Measurements from ENCODE around the gene PPP6C.
"Not testable (repeated sequence)": the region's sequence is repeated elsewhere in the genome, so short reads cannot be mapped to it uniquely, and the experiment has no call there.

Gene PPP6C

DNA sequence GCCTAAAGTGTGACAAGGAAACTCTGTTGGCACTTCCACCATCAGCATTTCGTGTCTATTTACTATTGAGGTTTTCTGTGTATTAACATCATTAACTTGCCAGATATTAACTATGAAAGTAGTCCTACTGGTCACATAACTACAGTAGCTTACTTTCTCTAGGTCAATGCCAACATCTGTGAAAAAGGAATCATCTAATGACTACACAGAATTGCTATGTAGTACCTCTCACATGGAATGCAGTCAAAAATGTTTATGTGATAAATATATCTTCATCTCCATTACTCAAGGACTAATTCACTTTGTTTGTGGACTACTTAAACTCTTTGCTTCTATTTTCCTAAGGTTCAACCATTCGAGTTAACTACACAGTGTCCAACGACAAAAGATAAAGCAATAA lies 48.4 kb downstream of the PPP6C start:
- FAIRE-seq: no peak

DNA sequence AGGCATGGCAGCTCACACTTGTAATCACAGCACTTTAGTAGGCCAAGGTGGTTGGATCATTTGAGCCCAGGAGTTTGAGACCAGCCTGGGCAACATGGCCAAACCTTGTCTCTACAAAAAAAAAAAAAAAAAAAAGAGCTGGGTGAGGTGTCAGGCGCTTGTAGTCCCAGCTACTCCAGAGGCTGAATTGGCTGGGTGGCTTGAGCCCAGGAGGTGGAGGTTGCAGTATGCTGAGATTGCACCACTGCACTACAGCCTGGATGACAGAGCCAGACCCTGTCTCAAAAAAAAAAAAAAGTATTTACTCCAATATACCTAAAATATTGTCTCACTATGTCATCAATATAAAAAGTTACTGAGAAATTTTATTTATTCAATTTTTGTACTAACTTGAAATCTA lies 49.0 kb downstream of the PPP6C start:
- no peak for FAIRE-seq

DNA sequence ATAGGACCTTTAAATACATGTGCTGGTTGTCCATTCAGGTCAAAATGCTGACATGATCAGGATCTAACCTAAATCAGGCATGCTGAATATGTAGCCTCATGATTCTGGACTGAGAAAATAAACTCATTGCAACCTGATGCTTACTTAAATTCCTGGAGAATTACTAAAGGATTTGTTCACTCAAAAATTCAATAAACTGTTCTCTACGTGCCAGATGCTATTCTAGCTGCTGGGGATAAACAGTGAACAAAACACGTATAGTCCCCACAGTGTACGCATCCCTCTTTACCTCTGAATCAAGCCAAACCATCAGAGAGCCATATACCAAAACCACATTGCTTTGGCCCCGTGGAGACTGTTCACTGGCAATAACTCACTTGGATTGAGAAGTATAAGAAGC lies 52.4 kb downstream of the PPP6C start:
- FAIRE-seq: no peak

DNA sequence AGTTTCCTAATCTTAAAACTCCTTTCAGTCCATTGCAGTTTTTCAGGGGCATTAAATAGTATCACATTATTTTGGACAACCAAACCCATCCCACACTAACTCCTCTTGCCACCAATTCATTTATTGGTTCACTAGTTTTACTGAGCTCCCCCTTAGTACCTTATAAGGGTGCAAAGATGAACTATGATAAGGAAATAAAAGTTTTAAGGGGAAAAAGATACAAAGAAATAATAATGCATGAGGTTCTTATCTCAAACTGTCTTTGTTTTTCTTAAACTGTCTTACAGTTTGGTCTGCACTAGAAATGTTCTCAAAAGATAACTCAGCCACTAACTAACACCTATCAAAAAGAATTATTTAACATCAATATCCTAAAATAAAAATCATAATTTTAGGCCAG lies 54.6 kb downstream of the PPP6C start:
- FAIRE-seq: no peak

DNA sequence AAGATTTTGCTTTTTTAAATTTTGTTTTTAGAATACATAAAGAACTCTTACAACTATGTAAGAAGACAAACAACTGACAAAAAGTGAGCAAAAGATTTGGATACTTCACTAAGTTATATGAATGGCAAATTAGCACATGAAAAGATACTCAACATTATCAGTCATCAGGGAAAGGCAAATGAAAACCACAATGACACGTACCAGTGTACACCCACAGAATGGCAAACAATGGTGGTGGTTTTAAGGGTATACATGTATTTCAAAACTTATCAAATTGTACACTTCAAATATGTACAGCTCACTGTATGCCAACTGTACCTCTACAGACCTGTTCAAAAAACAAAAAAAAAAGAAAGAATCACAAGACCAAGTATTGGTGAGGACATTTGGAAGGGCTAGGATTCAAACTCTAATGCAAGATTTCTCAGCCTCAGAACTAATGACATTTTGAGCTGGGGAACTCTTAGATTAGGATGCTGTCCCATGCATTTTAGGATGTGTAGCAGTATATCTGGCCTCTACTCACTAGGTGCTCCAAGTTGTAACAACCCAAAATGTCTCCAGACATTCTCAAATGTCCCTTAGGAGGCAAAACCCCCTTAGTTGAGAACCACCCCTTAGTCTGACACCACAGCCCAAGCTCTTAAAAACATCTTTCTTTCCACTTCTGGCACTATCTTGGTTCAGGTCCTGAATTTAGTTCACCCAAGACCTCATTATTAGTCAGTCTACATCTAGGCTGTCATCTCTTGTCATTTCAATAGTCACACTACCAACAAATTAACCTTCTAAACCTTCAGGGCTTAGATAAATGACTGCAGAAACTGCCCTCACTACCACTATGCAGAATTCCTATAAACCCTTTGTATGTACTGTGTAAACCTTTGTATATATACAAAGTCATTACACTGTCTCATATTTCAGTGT lies 55.9 kb downstream of the PPP6C start:
- no peak for FAIRE-seq

DNA sequence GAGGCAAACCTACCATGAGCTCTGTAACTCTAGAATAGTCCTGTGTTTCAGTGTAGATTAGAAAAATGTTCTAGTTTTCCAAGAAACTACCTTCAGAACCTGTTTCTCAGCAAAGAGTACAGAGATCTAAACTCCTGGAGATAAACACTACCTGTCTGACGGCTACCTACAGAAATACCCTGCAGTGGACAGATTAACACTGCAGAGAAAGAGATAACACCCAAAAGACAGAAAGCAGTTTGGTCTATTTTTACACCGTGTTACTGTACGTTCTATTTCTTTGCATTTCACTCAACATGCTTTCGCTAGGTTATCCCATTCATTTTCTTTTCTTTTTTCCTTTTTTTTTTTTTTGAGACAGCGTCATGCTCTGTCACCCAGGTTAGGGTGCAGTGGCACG lies 57.8 kb downstream of the PPP6C start:
- FAIRE-seq: no peak

DNA sequence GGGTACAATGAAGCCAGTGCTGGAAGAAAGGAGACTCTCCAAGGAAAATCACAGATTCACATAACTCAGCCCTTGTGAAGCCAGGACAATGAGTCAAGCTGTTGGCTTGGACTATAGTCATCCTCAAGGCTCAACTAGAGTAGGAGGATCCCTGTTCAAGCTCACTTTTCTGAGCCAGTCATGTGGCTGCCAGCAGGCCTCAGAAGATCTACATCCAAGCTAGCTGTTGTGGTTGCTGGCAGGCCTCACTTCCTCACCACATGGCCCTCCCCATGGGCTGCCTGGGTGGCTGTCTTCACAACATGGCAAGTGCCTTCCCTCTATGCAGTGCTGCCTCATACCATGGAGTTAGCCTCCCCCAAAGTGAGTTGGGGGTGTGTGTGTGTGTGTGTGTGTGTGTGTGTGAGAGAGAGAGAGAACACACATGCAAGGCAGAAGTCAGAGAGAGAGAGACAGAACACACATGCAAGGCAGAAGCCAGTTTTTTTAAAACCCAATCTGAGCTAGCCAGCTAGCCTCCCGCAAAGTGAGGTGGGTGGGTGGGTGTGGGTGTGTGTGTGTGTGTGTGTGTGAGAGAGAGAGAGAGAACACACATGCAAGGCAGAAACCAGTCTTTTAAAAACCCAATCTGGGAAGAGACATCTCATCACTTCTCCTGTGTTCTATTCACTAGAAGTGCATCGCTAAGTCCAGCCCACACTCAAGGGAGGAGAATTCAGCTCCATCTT lies 63.4 kb downstream of the PPP6C start:
- no peak for FAIRE-seq

DNA sequence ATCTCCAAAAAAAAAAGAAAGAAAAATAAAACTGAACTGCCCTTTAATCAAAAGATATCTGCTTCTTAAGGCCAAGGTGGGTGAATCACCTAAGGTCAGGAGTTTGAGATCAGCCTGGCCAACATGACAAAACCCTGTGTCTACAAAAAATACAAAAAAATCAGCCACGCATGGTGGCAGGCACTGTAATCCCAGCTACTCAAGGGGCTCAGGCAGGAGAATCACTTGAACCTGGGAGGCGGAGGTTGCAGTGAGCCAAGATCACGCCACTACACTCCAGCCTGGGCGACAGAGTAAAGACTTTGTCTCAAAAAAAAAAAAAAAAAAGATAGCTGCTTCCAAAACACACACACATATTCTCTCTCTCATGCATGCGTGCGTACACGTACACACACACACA lies 64.1 kb downstream of the PPP6C start:
- no peak for FAIRE-seq

DNA sequence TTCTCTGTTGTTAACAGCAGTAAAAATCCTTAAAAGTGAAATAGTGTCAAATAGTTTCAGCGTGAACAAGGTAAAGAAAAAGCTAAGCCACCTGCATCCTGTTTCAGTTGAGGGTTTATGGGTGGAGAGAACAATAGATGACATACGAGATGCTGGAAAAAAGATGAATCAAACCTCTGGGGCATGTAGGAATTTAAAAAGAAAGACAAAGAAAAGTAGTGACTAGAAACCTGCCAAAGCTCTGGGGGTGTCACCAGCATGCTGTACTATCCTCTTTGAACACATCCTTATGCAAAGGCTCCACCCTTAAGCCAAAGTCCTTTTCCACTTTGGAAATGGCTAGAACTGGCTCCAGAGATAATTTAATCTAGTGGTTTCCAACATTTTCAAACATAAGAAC lies 68.5 kb downstream of the PPP6C start:
- no peak for FAIRE-seq

DNA sequence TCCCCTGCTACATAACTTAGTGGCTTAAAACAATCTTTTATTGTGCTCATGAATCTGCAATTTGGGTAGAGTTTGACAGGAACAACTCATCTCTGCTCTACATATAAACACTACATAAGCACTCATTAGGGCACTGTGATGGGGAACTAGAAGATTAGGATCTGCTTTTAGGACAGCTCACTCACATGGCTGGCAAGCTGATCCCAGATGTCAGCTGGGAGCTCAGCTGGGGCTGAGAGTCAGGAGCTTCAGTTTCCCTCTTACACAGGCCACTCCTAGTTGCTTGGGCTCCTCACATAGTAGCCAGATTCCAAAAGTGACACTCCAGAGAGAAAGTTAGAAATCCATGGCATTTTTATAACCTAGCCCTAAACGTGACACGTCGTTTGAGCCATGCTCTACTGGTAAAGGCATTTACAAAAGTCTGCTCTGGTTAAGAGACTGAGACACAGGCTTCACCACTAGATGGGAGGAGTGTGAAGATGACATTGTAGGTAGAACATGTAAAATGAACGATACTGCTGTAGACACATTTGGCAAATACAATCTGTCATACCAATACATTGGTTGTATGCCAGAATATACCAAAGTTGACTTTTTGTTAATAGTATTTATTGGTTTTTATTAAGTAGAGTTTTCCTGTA lies 69.8 kb downstream of the PPP6C start:
- no peak for FAIRE-seq

DNA sequence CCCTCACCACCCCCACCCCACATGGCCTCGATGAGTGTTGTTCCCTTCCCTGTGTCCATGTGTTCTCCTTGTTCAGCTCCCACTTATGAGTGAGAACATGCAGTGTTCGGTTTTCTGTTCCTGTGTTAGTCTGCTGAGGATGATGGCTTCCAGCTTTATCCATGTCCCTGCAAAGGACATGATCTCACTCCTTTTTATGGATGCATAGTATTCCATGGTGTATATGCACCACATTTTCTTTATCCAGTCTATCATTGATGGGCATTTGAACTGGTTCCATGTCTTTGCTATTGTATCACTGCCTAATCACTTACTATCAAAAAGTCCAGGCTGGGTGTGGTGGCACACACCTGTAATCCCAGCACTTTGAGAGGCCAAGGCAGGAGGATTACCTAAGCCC lies 70.9 kb downstream of the PPP6C start:
- FAIRE-seq: not testable (repeated sequence)

DNA sequence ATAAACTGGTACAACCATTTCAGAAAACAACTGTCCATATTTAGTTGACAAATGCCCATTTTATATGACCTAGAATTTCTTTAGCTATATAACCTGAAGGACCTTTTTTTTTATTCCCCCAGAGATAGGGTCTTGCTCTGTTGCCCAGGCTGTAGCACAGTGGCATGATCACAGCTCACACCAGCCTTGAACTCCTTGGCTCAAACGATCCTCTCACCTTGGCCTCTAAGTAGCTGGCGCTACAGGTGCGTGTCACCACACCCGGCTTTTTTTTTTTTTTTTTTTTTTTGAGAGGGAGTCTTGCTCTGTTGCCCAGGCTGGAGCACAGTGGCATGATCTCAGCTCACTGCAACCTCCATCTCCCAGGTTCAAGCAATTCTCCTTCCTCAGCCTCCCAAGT lies 75.1 kb downstream of the PPP6C start:
- not testable (repeated sequence) for FAIRE-seq

DNA sequence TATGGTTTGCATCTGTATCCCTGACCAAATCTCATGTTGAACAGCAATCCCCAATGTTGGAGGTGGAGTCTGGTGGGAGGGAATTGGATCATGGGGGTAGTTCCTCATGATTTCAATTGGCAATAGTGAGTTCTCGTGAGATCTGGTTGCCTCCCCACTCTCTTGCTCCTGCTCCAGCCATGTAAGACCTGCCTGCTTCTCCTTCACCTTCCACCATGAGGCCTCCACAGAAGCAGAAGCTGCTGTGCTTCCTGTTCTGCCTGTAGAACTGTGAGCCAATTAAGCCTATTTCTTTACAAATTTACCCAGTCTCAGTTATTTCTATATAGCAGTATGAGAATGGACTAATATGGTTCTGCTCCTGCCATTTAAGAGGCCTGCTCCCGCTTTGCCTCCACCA lies 79.1 kb downstream of the PPP6C start:
- no peak for FAIRE-seq

DNA sequence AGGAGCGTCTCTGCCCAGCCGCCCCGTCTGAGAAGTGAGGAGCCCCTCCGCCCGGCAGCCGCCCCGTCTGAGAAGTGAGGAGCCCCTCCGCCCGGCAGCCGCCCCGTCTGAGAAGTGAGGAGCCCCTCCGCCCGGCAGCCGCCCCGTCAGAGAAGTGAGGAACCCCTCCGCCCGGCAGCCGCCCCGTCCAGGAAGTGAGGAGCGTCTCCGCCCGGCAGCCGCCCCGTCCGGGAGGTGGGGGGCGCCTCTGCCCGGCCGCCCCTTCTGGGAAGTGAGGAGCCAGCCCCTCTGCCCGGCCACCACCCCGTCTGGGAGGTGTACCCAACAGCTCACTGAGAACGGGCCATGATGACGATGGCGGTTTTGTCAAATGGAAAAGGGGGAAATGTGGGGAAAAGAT lies 81.1 kb downstream of the PPP6C start:
- FAIRE-seq: not testable (repeated sequence)

DNA sequence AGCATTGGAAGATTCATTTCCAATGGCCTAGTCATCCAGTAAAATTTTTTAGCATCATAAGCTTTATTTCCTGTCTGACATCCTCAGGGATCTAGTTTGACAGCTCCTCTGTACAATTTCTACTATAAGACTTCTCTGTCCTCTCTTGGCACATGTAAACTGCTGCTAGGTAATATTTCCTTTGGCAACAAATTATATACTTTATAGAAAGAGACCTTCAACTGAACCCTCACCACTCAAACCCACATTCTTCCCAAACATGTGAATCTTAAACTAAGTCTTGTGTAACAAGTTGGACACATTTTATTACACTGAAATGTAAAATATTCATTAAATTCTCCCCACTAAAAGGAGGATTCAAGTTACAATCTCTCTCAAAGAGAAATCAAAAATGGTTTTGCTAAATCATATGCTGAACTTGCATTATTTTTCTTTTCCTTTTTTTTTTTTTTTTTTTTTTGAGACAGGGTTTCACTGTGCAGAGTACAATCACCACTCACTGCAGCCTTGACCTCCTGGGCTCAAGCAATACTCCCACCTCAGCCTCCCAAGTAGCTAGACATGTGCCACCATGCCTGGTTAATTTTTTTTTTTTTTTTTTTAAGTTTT lies 83.2 kb downstream of the PPP6C start:
- no peak for FAIRE-seq

DNA sequence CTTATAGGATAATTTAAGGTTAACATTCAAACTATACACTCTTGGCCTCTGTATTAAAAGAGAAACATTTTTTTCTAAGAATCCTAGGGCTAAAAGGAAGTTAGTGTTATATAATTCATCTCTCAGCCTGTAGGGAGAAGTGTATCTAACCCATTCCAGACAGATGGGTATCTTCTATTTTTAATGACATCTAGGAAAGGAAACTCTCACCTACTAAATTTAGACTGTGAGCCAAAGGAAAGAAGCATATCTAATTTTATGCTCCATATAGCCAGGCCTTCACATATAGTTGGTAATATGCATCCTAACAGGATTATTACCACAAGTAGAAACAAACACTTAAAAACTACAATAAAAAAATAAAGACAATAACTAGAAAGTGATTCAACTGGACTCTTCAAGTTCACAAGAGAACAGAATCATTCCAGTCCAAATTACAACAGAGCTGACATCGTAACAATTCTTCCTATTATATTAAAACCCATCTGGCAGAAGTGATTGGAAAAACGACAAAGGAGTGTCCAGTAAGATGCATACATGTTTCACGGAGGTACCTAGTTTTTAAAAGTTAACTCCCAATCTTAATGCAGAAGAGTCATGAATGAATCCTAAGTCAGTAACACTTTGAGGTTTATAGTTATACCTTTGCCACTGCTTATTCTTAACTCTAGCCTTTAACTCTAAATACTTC lies 85.7 kb downstream of the PPP6C start:
- FAIRE-seq: no peak

DNA sequence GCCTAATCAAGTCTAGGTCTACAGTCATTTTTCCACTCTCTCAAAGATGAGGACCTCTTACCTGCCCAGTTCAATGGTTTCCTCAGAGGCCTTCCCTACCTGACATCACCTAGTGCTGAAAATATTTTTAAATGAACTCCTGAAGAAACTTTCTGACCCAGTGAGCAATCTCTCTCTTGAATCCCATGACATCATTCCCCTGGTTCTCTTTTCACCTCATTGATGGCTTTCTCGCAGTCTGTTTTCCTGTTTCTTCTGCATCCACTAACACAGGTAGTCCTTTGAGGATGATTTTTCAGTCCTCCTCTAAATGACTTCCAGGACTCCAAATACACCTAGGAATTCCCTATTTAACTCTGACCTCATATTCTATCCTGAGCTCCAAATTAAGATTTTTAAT lies 86.6 kb downstream of the PPP6C start:
- no peak for FAIRE-seq

DNA sequence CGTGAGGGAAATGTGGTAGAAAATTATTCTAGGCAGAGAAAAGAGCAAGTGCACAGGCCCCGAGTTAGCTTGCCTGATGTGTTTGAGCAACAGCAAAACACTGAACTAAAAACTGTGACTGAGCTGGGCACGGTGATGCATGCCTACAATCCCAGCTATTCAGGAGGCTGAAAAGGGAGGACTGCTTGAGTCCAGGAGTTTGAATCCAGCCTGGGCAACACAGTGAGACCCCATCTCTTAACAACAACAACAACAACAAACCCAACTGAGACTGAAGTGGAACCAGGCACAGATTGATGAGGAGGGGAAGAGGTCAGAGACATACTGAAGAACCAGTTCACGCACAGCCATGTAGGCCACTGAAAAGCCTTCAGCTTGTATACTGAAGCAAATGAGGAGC lies 88.8 kb downstream of the PPP6C start:
- FAIRE-seq: no peak

DNA sequence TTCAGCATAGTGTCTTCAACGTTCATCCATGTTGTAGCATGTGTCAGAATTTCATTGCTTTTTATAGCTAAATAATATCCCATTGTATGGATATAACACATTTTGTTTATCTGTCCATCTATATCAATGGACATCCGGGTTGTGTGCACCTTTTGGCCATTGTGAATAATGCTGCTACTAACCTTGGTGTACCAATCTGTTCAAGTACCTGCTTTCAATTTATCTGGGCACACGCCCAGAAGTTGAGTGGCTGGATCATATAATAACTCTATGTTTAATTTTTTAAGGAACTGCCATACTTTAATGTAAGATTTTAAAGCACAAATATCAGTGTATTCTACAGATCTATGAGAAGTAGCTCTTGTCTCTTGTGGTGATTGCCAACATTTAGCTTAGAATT lies 89.8 kb downstream of the PPP6C start:
- no peak for FAIRE-seq

All from TTC549 (cell line).